H9 (cell line): Measurements from ENCODE around the gene GALNT9. TPM values are rescaled to one million over a fixed set of nuclear protein-coding genes. Genes with fewer than 3 reads are reported as not detected.

ENCODE experiments used
- DNase-seq: peaks from one replicate; pipeline ENCODE4 v3.0.0-alpha.2; 2017
- H2AFZ ChIP-seq: one replicate; pipeline ENCODE4 v1.6.1; 2013; ENCODE audit warnings: mild to moderate bottlenecking, low read length, control low read depth, moderate library complexity
- H2AK5ac ChIP-seq: 2 replicates; pipeline ENCODE4 v1.6.1; 2013; ENCODE audit warnings: low read length, control low read depth, mixed read lengths; ENCODE audit not compliant: insufficient read length
- H2BK120ac ChIP-seq: one replicate; pipeline ENCODE4 v1.6.1; 2013; ENCODE audit warnings: low read depth, mild to moderate bottlenecking, low read length, control low read depth, inconsistent platforms; ENCODE audit not compliant: poor library complexity, severe bottlenecking
- H2BK12ac ChIP-seq: 2 replicates; pipeline ENCODE4 v1.6.1; 2013; ENCODE audit warnings: low read length, control low read depth, mixed read lengths, low read depth; ENCODE audit not compliant: insufficient read length
- H2BK15ac ChIP-seq: 2 replicates; pipeline ENCODE4 v1.6.1; 2013; ENCODE audit warnings: low read depth, low read length, control low read depth
- H2BK20ac ChIP-seq: one replicate; pipeline ENCODE4 v1.6.1; 2013; ENCODE audit warnings: low read depth, mild to moderate bottlenecking, low read length, control low read depth, inconsistent platforms; ENCODE audit not compliant: poor library complexity, severe bottlenecking
- H2BK5ac ChIP-seq: 2 replicates; pipeline ENCODE4 v1.6.1; 2013; ENCODE audit warnings: low read length, control low read depth, mixed read lengths; ENCODE audit not compliant: insufficient read length
- H3K14ac ChIP-seq: 2 replicates; pipeline ENCODE4 v1.6.1; 2013; ENCODE audit warnings: low read length, control low read depth; ENCODE audit not compliant: insufficient read depth
- H3K18ac ChIP-seq: 2 replicates; pipeline ENCODE4 v1.6.1; 2013; ENCODE audit warnings: low read depth, mild to moderate bottlenecking, mixed read lengths, low read length, control low read depth; ENCODE audit not compliant: insufficient read length
- H3K23ac ChIP-seq: 2 replicates; pipeline ENCODE4 v1.6.1; 2013; ENCODE audit warnings: low read length, control low read depth, mixed read lengths, low read depth; ENCODE audit not compliant: insufficient read length
- H3K23me2 ChIP-seq: 2 replicates; pipeline ENCODE4 v1.6.1; 2013; ENCODE audit warnings: low read depth, mild to moderate bottlenecking, mixed read lengths, low read length, control low read depth; ENCODE audit not compliant: insufficient read length, poor library complexity, severe bottlenecking
- H3K27ac ChIP-seq: 2 replicates; pipeline ENCODE4 v1.5.1; 2013; ENCODE audit warnings: low read length, control low read depth, mixed read lengths, low read depth; ENCODE audit not compliant: insufficient read length
- H3K27me3 ChIP-seq: 2 replicates; pipeline ENCODE4 v1.6.1; 2013; ENCODE audit warnings: low read length, control low read depth, inconsistent platforms; ENCODE audit not compliant: insufficient read depth
- H3K4ac ChIP-seq: 2 replicates; pipeline ENCODE4 v1.6.1; 2013; ENCODE audit warnings: low read depth, mild to moderate bottlenecking, control low read depth, inconsistent platforms, low read length, moderate library complexity
- H3K4me1 ChIP-seq: 2 replicates; pipeline ENCODE4 v1.6.1; 2013; ENCODE audit warnings: low read length, control low read depth, inconsistent platforms; ENCODE audit not compliant: insufficient read depth
- H3K4me2 ChIP-seq: 2 replicates; pipeline ENCODE4 v1.6.1; 2013; ENCODE audit warnings: low read length, control low read depth, mixed read lengths; ENCODE audit not compliant: insufficient read length, insufficient read depth
- H3K56ac ChIP-seq: 2 replicates; pipeline ENCODE4 v1.6.1; 2013; ENCODE audit warnings: low read depth, mild to moderate bottlenecking, mixed read lengths, low read length, control low read depth; ENCODE audit not compliant: insufficient read length
- H3K79me1 ChIP-seq: 2 replicates; pipeline ENCODE4 v1.6.1; 2013; ENCODE audit warnings: low read depth, mild to moderate bottlenecking, moderate library complexity, low read length, control low read depth, inconsistent platforms; ENCODE audit not compliant: insufficient read depth, poor library complexity, severe bottlenecking
- H3K79me2 ChIP-seq: 2 replicates; pipeline ENCODE4 v1.6.1; 2013; ENCODE audit warnings: low read length, control low read depth, inconsistent platforms; ENCODE audit not compliant: insufficient read depth
- H3K9ac ChIP-seq: 2 replicates; pipeline ENCODE4 v1.6.1; 2013; ENCODE audit warnings: low read length, control low read depth, mixed read lengths; ENCODE audit not compliant: insufficient read length; ENCODE audit errors: extremely low read depth
- H3K9me3 ChIP-seq: one replicate; pipeline ENCODE4 v1.6.1; 2013; ENCODE audit warnings: low read depth, low read length, inconsistent platforms; ENCODE audit not compliant: control insufficient read depth
- H3T11ph ChIP-seq: one replicate; pipeline ENCODE4 v1.6.1; 2013; ENCODE audit warnings: mild to moderate bottlenecking, low read length, control low read depth, inconsistent platforms
- H4K20me1 ChIP-seq: one replicate; pipeline ENCODE4 v1.6.1; 2013; ENCODE audit not compliant: control insufficient read depth, insufficient read length, insufficient read depth
- H4K5ac ChIP-seq: 2 replicates; pipeline ENCODE4 v1.6.1; 2013; ENCODE audit warnings: low read depth, mild to moderate bottlenecking, mixed read lengths, low read length, control low read depth; ENCODE audit not compliant: insufficient read length
- H4K8ac ChIP-seq: replicated peaks from 2 replicates; pipeline ENCODE4 v1.6.1; 2013; ENCODE audit warnings: low read length, control low read depth, mixed read lengths, low read depth; ENCODE audit not compliant: insufficient read length
- H4K91ac ChIP-seq: 2 replicates; pipeline ENCODE4 v1.6.1; 2013; ENCODE audit warnings: low read depth, mild to moderate bottlenecking, moderate library complexity, mixed read lengths, low read length, control low read depth; ENCODE audit not compliant: insufficient read length
- H3K27ac Mint-ChIP-seq, 3 experiments: 2 replicates in 2 of 3; 3 replicates in 1 of 3; pipeline ENCODE4 v1.8.0; 2020 to 2021; ENCODE audit warnings: mixed read lengths in 3 of 3, mild to moderate bottlenecking in 1 of 3, moderate library complexity in 1 of 3
- H3K27me3 Mint-ChIP-seq: 2 replicates; pipeline ENCODE4 v1.8.0; 2021; ENCODE audit warnings: low read depth, mild to moderate bottlenecking, moderate library complexity, mixed read lengths
- H3K36me3 Mint-ChIP-seq, 3 experiments: 2 replicates in 2 of 3; 3 replicates in 1 of 3; pipeline ENCODE4 v1.8.0; 2020 to 2021; ENCODE audit warnings: low read depth in 3 of 3, mixed read lengths in 3 of 3; ENCODE audit not compliant: insufficient read depth in 1 of 3
- H3K4me1 Mint-ChIP-seq, 2 experiments: 2 replicates each; pipeline ENCODE4 v1.8.0; 2020; ENCODE audit warnings: mixed read lengths in 2 of 2
- H3K4me3 Mint-ChIP-seq, 2 experiments: 2 replicates in 1 of 2; 3 replicates in 1 of 2; pipeline ENCODE4 v1.8.0; 2020 to 2021; ENCODE audit warnings: mild to moderate bottlenecking in 2 of 2, mixed read lengths in 2 of 2, moderate library complexity in 1 of 2
- H3K9me3 Mint-ChIP-seq, 2 experiments: 2 replicates in 1 of 2; 3 replicates in 1 of 2; pipeline ENCODE4 v1.8.0; 2020; ENCODE audit warnings: mild to moderate bottlenecking in 2 of 2, mixed read lengths in 2 of 2, moderate library complexity in 1 of 2
- CTCF ChIP-seq: fragments of 200-600 bp; sonication (generic); conservative IDR thresholded peaks from 3 replicates; pipeline ENCODE4 v1.8.0; 2021; ENCODE audit warnings: antibody characterized with exemption, mild to moderate bottlenecking
- WGBS: extraction: QIAGEN DNeasy Blood & Tissue Kit; methylation state at CpG from one replicate; pipeline ENCODE4 v1.1.7; 2013; ENCODE audit warnings: missing lambda C conversion rate, low lambda C conversion rate, mixed read lengths; ENCODE audit not compliant: insufficient read length; ENCODE audit errors: extremely low coverage; 5-methylcytosine and 5-hydroxymethylcytosine counted together
- total RNA-seq: library from RNA; stranded (reverse); gene quantifications from 2 replicates; pipeline ENCODE4 v1.2.1, GENCODE V29; 2021

Gene GALNT9
- total RNA-seq, 1 experiment from 2014 or later, result 0.35 TPM

- no CpG with 5 or more reads among the region's 19 CpGs for WGBS
Observed at GRCh38 chr12:132318618-132319033, 10.8 kb downstream of the GALNT9 start.

More at GRCh38 chr12:132318618-132319033, 10.8 kb downstream of the GALNT9 start:
- Histone ChIP-seq H3K18ac (no peak overlapping the region), H3K4me1 (no peaks in the 10 kb centered on the region), H3K56ac (no peak overlapping the region), H3K79me1 (no peaks in the 10 kb centered on the region), H4K8ac (no peak overlapping the region), H3K27me3 (no peaks in the 10 kb centered on the region; the same call in 1 of the 2 replicates), H2BK15ac (no peak overlapping the region), H2AK5ac (no peak overlapping the region), H3K9ac (no peak overlapping the region), H2AFZ (no peak overlapping the region), H4K91ac (no peak overlapping the region), H3K79me2 (no peaks in the 10 kb centered on the region), H3K14ac (no peak overlapping the region), H2BK5ac (no peak overlapping the region), H2BK20ac (no peak overlapping the region), H3K27ac (no peak overlapping the region), H4K20me1 (no peaks in the 10 kb centered on the region), H3K4ac (no peak overlapping the region), H2BK12ac (no peak overlapping the region), H3K23me2 (no peaks in the 10 kb centered on the region), H4K5ac (no peak overlapping the region), H3T11ph (no peak overlapping the region), H3K9me3 (no peaks in the 10 kb centered on the region), H2BK120ac (no peak overlapping the region), H3K23ac (no peak overlapping the region), H3K4me2 (no peak overlapping the region)
- Mint-ChIP-seq H3K36me3 (no peaks in the 10 kb centered on the region), H3K4me1 (peaks cover 0 to 9% of the 10 kb centered on the region in 2 experiments; a peak in 2 of 4 replicates), H3K27ac (no peak overlapping the region), H3K4me3 (no peak overlapping the region), H3K9me3 (no peaks in the 10 kb centered on the region; a peak in 2 of 5 replicates), H3K27me3 (peaks cover 71% of the 10 kb centered on the region)
- no peak for TF ChIP-seq CTCF
- no peak for DNase-seq
